GM13977 (cell line): ENCODE results near the gene THSD4.
"Not testable (repeated sequence)": the region's sequence is repeated elsewhere in the genome, so short reads cannot be mapped to it uniquely, and the experiment has no call there.

Source experiments
- DNase-seq: peaks from one replicate; pipeline ENCODE4 v3.0.0; 2012; ENCODE audit warnings: low spot score
- CTCF ChIP-seq: IDR thresholded peaks from 2 replicates; pipeline ENCODE4 v1.5.1; 2012; ENCODE audit warnings: mild to moderate bottlenecking, control low read depth; ENCODE audit not compliant: insufficient read depth; ENCODE audit errors: extremely low read depth, missing control alignments
- in situ Hi-C: fragments of 300-500 bp; cut with MboI; formaldehyde crosslinking; loops from one replicate; pipeline ENCODE4 v1.12.0; 2022; ENCODE audit warnings: low sequenced_read_pairs, low pct_unique_long_range_greater_than_20kb, mixed read lengths, inconsistent platforms; ENCODE audit not compliant: unreplicated experiment

THSD4 gene

GRCh38 chr15:71160976-71161375 lies 45.7 kb downstream of the THSD4 start:
- in situ Hi-C loops = no loop called here
- TF ChIP-seq CTCF = no peak
- no peak for DNase-seq

GRCh38 chr15:71162309-71162708 lies 47.0 kb downstream of the THSD4 start:
- in situ Hi-C loops = no loop called here

GRCh38 chr15:71164606-71165005 lies 49.3 kb downstream of the THSD4 start:
- DNase-seq, in situ Hi-C loops: not testable (repeated sequence)

More at GRCh38 chr15:71162309-71162708, 47.0 kb downstream of the THSD4 start:
- DNase-seq = no peak
- no peak for TF ChIP-seq CTCF

GRCh38 chr15:71167445-71168165 lies 52.3 kb downstream of the THSD4 start:
- in situ Hi-C loops = no loop called here
- no peak for TF ChIP-seq CTCF
- no peak for DNase-seq

GRCh38 chr15:71168166-71168834 lies 53.0 kb downstream of the THSD4 start:
- in situ Hi-C loops = no loop called here
- DNase-seq = no peak
- no peak for TF ChIP-seq CTCF

GRCh38 chr15:71170163-71170562 lies 54.9 kb downstream of the THSD4 start:
- no peak for DNase-seq
- no peak for TF ChIP-seq CTCF
- in situ Hi-C loops = no loop called here

- no peak for TF ChIP-seq CTCF
- in situ Hi-C loops = no loop called here
These were observed 55.9 kb downstream of the THSD4 start for GRCh38 chr15:71171195-71171594.

GRCh38 chr15:71174360-71174759 lies 59.1 kb downstream of the THSD4 start:
- DNase-seq, in situ Hi-C loops: not testable (repeated sequence)

More at GRCh38 chr15:71171195-71171594, 55.9 kb downstream of the THSD4 start:
- DNase-seq = no peak
